ENCODE data around the gene LSAMP. TPM values are rescaled to one million over a fixed set of nuclear protein-coding genes. Genes with fewer than 3 reads are reported as not detected.

The LSAMP gene
- total RNA-seq, 6 donors from 2014 or later = 7.1 to 28.1 (median 13.4) TPM

- WGBS, 2 donors = 59 to 72% methylated on average over 3 of the region's 3 CpGs
- no peaks in the 10 kb centered on the region for H3K36me3 ChIP-seq
- DNase-seq (no peak), ATAC-seq (ENCODE audit: low FRiP score in 2 of 2) (no peak)
- no peak overlapping the region for H3K4me3 ChIP-seq
- TF ChIP-seq EP300 (IDR thresholded peaks at IDR 0.05) (no peak), POLR2AphosphoS5 (IDR thresholded peaks at IDR 0.05) (no peak), POLR2A (IDR thresholded peaks at IDR 0.05) (no peak)
- TF ChIP-seq, protein P1, sequence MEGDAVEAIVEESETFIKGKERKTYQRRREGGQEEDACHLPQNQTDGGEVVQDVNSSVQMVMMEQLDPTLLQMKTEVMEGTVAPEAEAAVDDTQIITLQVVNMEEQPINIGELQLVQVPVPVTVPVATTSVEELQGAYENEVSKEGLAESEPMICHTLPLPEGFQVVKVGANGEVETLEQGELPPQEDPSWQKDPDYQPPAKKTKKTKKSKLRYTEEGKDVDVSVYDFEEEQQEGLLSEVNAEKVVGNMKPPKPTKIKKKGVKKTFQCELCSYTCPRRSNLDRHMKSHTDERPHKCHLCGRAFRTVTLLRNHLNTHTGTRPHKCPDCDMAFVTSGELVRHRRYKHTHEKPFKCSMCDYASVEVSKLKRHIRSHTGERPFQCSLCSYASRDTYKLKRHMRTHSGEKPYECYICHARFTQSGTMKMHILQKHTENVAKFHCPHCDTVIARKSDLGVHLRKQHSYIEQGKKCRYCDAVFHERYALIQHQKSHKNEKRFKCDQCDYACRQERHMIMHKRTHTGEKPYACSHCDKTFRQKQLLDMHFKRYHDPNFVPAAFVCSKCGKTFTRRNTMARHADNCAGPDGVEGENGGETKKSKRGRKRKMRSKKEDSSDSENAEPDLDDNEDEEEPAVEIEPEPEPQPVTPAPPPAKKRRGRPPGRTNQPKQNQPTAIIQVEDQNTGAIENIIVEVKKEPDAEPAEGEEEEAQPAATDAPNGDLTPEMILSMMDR (IDR thresholded peaks at IDR 0.05) = no peak
- no peak overlapping the region for H3K27ac ChIP-seq
- no peaks in the 10 kb centered on the region for H3K4me1 ChIP-seq
- no peaks in the 10 kb centered on the region for H3K27me3 ChIP-seq
- no peaks in the 10 kb centered on the region for H3K9me3 ChIP-seq
Measured at GRCh38 chr3:115943579-115943978, 501.7 kb downstream of the LSAMP start.

DNA sequence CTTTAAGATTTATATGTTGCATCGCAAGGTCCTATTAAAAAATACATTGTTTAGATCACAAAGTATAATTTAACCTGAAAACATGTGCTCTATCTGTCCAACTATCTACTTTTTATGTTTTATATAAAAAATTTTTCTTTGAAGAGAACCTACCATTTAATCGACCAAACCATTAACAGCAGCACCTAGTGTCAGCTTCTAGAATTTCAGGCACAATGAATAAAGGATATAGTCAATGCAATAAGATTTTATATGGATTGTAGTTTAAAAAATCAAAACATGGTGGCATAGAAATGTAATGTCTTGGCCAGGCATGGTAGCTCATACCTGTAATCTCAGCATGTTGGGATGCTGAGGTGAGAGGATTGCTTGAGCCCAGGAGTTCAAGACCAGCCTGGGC is 508.2 kb downstream of the LSAMP start:
- Histone ChIP-seq H3K4me1 (no peaks in the 10 kb centered on the region), H3K9me3 (no peaks in the 10 kb centered on the region), H3K4me3 (no peak overlapping the region), H3K27ac (no peak overlapping the region), H3K27me3 (no peaks in the 10 kb centered on the region), H3K36me3 (no peaks in the 10 kb centered on the region)
- DNase-seq (no peak), ATAC-seq (ENCODE audit: low FRiP score in 2 of 2) (no peak)
- 84 to 88% methylated on average over 2 of the region's 2 CpGs for WGBS, 2 donors
- TF ChIP-seq POLR2AphosphoS5 (IDR thresholded peaks at IDR 0.05) = no peak
- no peak for TF ChIP-seq EP300 (IDR thresholded peaks at IDR 0.05)
- TF ChIP-seq, protein P1 (IDR thresholded peaks at IDR 0.05) = no peak
- no peak for TF ChIP-seq POLR2A (IDR thresholded peaks at IDR 0.05)

GRCh38 chr3:115932807-115933206 is 512.5 kb downstream of the LSAMP start:
- no peak for ATAC-seq (ENCODE audit: low FRiP score in 2 of 2)
- Histone ChIP-seq H3K27me3 (no peaks in the 10 kb centered on the region), H3K36me3 (no peaks in the 10 kb centered on the region), H3K27ac (no peak overlapping the region), H3K4me1 (no peaks in the 10 kb centered on the region), H3K4me3 (no peak overlapping the region), H3K9me3 (no peaks in the 10 kb centered on the region)
- WGBS, 2 donors = 93 to 94% methylated on average over 7 of the region's 7 CpGs
- DNase-seq = no peak
- TF ChIP-seq POLR2AphosphoS5 (IDR thresholded peaks at IDR 0.05) = no peak
- TF ChIP-seq POLR2A (IDR thresholded peaks at IDR 0.05) = no peak
- TF ChIP-seq EP300 (IDR thresholded peaks at IDR 0.05) = no peak
- TF ChIP-seq, protein P1 (IDR thresholded peaks at IDR 0.05) = no peak

DNA sequence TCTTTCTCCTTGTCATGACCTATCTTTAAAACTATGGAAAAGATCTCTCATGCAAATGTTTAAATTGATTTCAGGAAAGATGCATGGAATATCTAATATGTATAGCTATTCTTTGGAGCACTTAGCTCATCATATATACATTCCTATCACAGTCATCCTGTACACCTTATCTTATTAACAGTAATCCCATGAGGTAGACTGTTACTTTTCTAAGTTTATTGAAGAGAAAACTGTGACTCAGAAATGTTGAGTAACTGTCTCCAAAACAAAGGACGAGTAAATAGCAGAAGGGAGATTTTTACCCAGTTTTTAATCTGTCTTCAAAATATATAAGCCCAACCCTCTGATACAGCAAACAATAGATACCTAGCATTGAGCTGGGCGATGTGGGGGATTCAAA is 513.7 kb downstream of the LSAMP start:
- Histone ChIP-seq H3K4me3 (no peak overlapping the region), H3K27me3 (no peaks in the 10 kb centered on the region), H3K4me1 (no peaks in the 10 kb centered on the region), H3K36me3 (no peaks in the 10 kb centered on the region), H3K9me3 (no peaks in the 10 kb centered on the region), H3K27ac (no peak overlapping the region)
- DNase-seq = no peak
- no peak for ATAC-seq (ENCODE audit: low FRiP score in 2 of 2)
- 78 to 80% methylated on average over 2 of the region's 2 CpGs for WGBS, 2 donors
- TF ChIP-seq POLR2AphosphoS5 (IDR thresholded peaks at IDR 0.05) (no peak), EP300 (IDR thresholded peaks at IDR 0.05) (no peak), POLR2A (IDR thresholded peaks at IDR 0.05) (no peak)
- TF ChIP-seq, protein P1 (IDR thresholded peaks at IDR 0.05) = no peak

DNA sequence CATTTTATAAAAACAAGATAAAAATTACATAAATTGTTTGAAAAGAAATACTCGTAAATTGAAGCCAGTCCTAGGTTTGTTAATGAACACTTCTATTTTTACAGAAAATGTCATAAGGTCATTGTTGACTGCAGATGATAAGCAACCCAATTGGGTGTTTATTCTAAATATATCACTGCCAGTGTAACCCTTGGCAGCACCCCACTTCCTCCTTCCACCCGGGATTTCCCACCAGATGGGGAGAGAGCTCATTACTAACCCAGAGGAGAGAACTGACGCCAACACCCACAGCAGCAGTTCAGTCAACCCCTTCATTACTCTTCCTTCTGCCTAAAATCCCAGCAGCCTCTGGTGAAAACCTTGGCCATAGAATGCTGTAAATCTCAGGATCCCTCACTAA is 514.4 kb downstream of the LSAMP start:
- DNase-seq (no peak), ATAC-seq (ENCODE audit: low FRiP score in 2 of 2) (no peak)

More for the DNA sequence above, 514.4 kb downstream of the LSAMP start:
- TF ChIP-seq EP300 (IDR thresholded peaks at IDR 0.05) (no peak), POLR2A (IDR thresholded peaks at IDR 0.05) (no peak), POLR2AphosphoS5 (IDR thresholded peaks at IDR 0.05) (no peak)
- TF ChIP-seq, protein P1 (IDR thresholded peaks at IDR 0.05) = no peak
- Histone ChIP-seq H3K27ac (no peak overlapping the region), H3K36me3 (no peaks in the 10 kb centered on the region), H3K4me3 (no peak overlapping the region), H3K27me3 (no peaks in the 10 kb centered on the region), H3K9me3 (no peaks in the 10 kb centered on the region), H3K4me1 (no peaks in the 10 kb centered on the region)
- WGBS, 2 donors = 22 to 54% methylated on average over 3 of the region's 3 CpGs
